Activated CD4-positive, alpha-beta T cell treated with anti-CD3 and anti-CD28 coated beads, Interleukin-2, amount 10 ng/mL, durations not matched to agents 7 days and 5 days (primary cell): ENCODE results near the gene C19orf85. TPM values are rescaled to one million over a fixed set of nuclear protein-coding genes. Genes with fewer than 3 reads are reported as not detected.

Experiments
- CTCF ChIA-PET: fragments of 350-600 bp; sonication (Branson Sonifier 250); formaldehyde crosslinking; loops from one replicate; lab custom pipeline; 2021; ENCODE audit warnings: antibody characterized with exemption; lab: Charles Lee
- POLR2A ChIA-PET: fragments of 350-600 bp; sonication (Branson Sonifier 250); formaldehyde crosslinking; loops from one replicate; lab custom pipeline; 2021; ENCODE audit warnings: antibody characterized with exemption; lab: Charles Lee
- DNase-seq: peaks from one replicate; pipeline ENCODE4 v3.0.0-alpha.2; 2020
- H3K27ac Mint-ChIP-seq: one replicate; pipeline ENCODE4 v1.8.0; 2021; ENCODE audit warnings: mild to moderate bottlenecking, moderate library complexity, mixed read lengths
- H3K27me3 Mint-ChIP-seq: one replicate; pipeline ENCODE4 v1.8.0; 2021; ENCODE audit warnings: mixed read lengths
- H3K36me3 Mint-ChIP-seq: one replicate; pipeline ENCODE4 v1.8.0; 2021; ENCODE audit warnings: low read depth, mixed read lengths
- H3K4me1 Mint-ChIP-seq: one replicate; pipeline ENCODE4 v1.8.0; 2021; ENCODE audit warnings: mixed read lengths
- H3K4me3 Mint-ChIP-seq: one replicate; pipeline ENCODE4 v1.8.0; 2021; ENCODE audit warnings: mild to moderate bottlenecking, moderate library complexity, mixed read lengths
- H3K9me3 Mint-ChIP-seq: one replicate; pipeline ENCODE4 v1.8.0; 2021; ENCODE audit warnings: mixed read lengths
- total RNA-seq, 2 experiments: library from RNA; stranded (reverse); gene quantifications; one replicate each; pipeline ENCODE4 v1.2.3, GENCODE V29; 2021

Gene C19orf85
- total RNA-seq, 2 experiments from 2014 or later: not detected

- POLR2A ChIA-PET: no interaction called here
- Mint-ChIP-seq H3K36me3 (no peaks in the 10 kb centered on the region), H3K9me3 (no peaks in the 10 kb centered on the region), H3K27ac (no peak overlapping the region), H3K27me3 (peaks cover 2% of the 10 kb centered on the region), H3K4me3 (no peak overlapping the region), H3K4me1 (no peaks in the 10 kb centered on the region)
- CTCF ChIA-PET: interaction anchor here (1.5 kb wide), 1 partner anchor 8 kb away, joined by 7 read pairs; no protein-coding TSS in a partner anchor
- DNase-seq: no peak
Measured at GRCh38 chr19:55495646-55496349, 31.2 kb upstream of the C19orf85 start.

- H3K4me3 Mint-ChIP-seq: no peak overlapping the region
- no peaks in the 10 kb centered on the region for H3K36me3 Mint-ChIP-seq
- H3K9me3 Mint-ChIP-seq: no peaks in the 10 kb centered on the region
- ChIA-PET POLR2A (no interaction called here), CTCF (interaction anchor here (0.6 to 2.9 kb wide), 2 partner anchors 10 to 52 kb away, joined by 4 to 14 read pairs; no protein-coding TSS in a partner anchor)
- H3K27ac Mint-ChIP-seq: no peak overlapping the region
- DNase-seq: no peak
- no peaks in the 10 kb centered on the region for H3K4me1 Mint-ChIP-seq
- H3K27me3 Mint-ChIP-seq: peaks cover 2% of the 10 kb centered on the region
Measured at GRCh38 chr19:55494172-55494761, 29.7 kb upstream of the C19orf85 start.

GRCh38 chr19:55493645-55494171, 29.2 kb upstream of the C19orf85 start:
- Mint-ChIP-seq H3K36me3 (no peaks in the 10 kb centered on the region), H3K27me3 (peaks cover 2% of the 10 kb centered on the region), H3K27ac (no peak overlapping the region), H3K4me3 (no peak overlapping the region), H3K9me3 (no peaks in the 10 kb centered on the region), H3K4me1 (no peaks in the 10 kb centered on the region)
- POLR2A ChIA-PET: no interaction called here
- DNase-seq: no peak
- CTCF ChIA-PET: interaction anchor here (0.6 to 2.9 kb wide), 2 partner anchors 10 to 53 kb away, joined by 4 to 14 read pairs; no protein-coding TSS in a partner anchor

- Mint-ChIP-seq H3K27me3 (peaks cover 2% of the 10 kb centered on the region), H3K9me3 (no peaks in the 10 kb centered on the region), H3K27ac (no peak overlapping the region), H3K4me3 (no peak overlapping the region), H3K4me1 (no peaks in the 10 kb centered on the region), H3K36me3 (no peaks in the 10 kb centered on the region)
- ChIA-PET CTCF (interaction anchor here (2.9 kb wide), 1 partner anchor 11 kb away, joined by 14 read pairs; no protein-coding TSS in a partner anchor), POLR2A (no interaction called here)
- DNase-seq: no peak
Measured at GRCh38 chr19:55493052-55493644, 28.6 kb upstream of the C19orf85 start.

- DNase-seq: no peak
- no peaks in the 10 kb centered on the region for H3K9me3 Mint-ChIP-seq
- no peaks in the 10 kb centered on the region for H3K36me3 Mint-ChIP-seq
- no peak overlapping the region for H3K4me3 Mint-ChIP-seq
- CTCF ChIA-PET: interaction anchor here (2.9 kb wide), 1 partner anchor 12 kb away, joined by 14 read pairs; no protein-coding TSS in a partner anchor
- H3K4me1 Mint-ChIP-seq: peaks cover 2% of the 10 kb centered on the region
- H3K27ac Mint-ChIP-seq: no peak overlapping the region
- H3K27me3 Mint-ChIP-seq: peaks cover 2% of the 10 kb centered on the region
- POLR2A ChIA-PET: no interaction called here
Measured at GRCh38 chr19:55492362-55492944, 27.9 kb upstream of the C19orf85 start.

- Mint-ChIP-seq H3K27ac (no peak overlapping the region), H3K9me3 (no peaks in the 10 kb centered on the region), H3K4me1 (peaks cover 3% of the 10 kb centered on the region), H3K27me3 (peaks cover 2% of the 10 kb centered on the region), H3K36me3 (no peaks in the 10 kb centered on the region), H3K4me3 (no peak overlapping the region)
- DNase-seq: no peak
- ChIA-PET CTCF (interaction anchor here (0.5 to 1.2 kb wide), 2 partner anchors 12 to 340 kb away, joined by 3 read pairs; no protein-coding TSS in a partner anchor), POLR2A (no interaction called here)
Measured at GRCh38 chr19:55491546-55492360, 27.2 kb upstream of the C19orf85 start.

GRCh38 chr19:55490478-55491432, 26.2 kb upstream of the C19orf85 start:
- Mint-ChIP-seq H3K36me3 (peaks cover 1% of the 10 kb centered on the region), H3K4me1 (peaks cover 8% of the 10 kb centered on the region), H3K4me3 (no peak overlapping the region), H3K9me3 (no peaks in the 10 kb centered on the region), H3K27ac (no peak overlapping the region), H3K27me3 (peaks cover 2% of the 10 kb centered on the region)
- POLR2A ChIA-PET: no interaction called here
- CTCF ChIA-PET: interaction anchor here (0.5 to 1.2 kb wide), 2 partner anchors 13 to 23 kb away, joined by 3 read pairs; no protein-coding TSS in a partner anchor
- DNase-seq: no peak

GRCh38 chr19:55489711-55490477, 25.3 kb upstream of the C19orf85 start:
- H3K27ac Mint-ChIP-seq: no peak overlapping the region
- H3K4me3 Mint-ChIP-seq: no peak overlapping the region
- no peaks in the 10 kb centered on the region for H3K9me3 Mint-ChIP-seq
- CTCF ChIA-PET: interaction anchor here (0.5 to 0.6 kb wide), 2 partner anchors 22 to 325 kb away, joined by 3 read pairs; no protein-coding TSS in a partner anchor
- DNase-seq: no peak
- peaks cover 8% of the 10 kb centered on the region for H3K4me1 Mint-ChIP-seq
- H3K36me3 Mint-ChIP-seq: peaks cover 1% of the 10 kb centered on the region
- POLR2A ChIA-PET: no interaction called here
- H3K27me3 Mint-ChIP-seq: peaks cover 2% of the 10 kb centered on the region

- Mint-ChIP-seq H3K27ac (no peak overlapping the region), H3K4me1 (peaks cover 8% of the 10 kb centered on the region), H3K36me3 (peaks cover 1% of the 10 kb centered on the region), H3K27me3 (peaks cover 2% of the 10 kb centered on the region), H3K9me3 (no peaks in the 10 kb centered on the region), H3K4me3 (no peak overlapping the region)
- ChIA-PET CTCF (interaction anchor here (0.6 to 1.2 kb wide), 2 partner anchors 15 to 324 kb away, joined by 3 to 4 read pairs; no protein-coding TSS in a partner anchor), POLR2A (no interaction called here)
- no peak for DNase-seq
Measured at GRCh38 chr19:55488986-55489710, 24.6 kb upstream of the C19orf85 start.
